ENCODE data around the gene PCBP3. TPM values are rescaled to one million over a fixed set of nuclear protein-coding genes. Genes with fewer than 3 reads are reported as not detected.

The PCBP3 gene
- total and polyA plus RNA-seq, 10 of the 15 experiments (the other 5 are each of a cell fraction or from before 2014, with no cell fraction given), result 0.09 to 1.3 (median 0.46) TPM; not detected in 3

GRCh38 chr21:45805321-45805720, 161.8 kb downstream of the PCBP3 start:
- SMC1A ChIA-PET (ENCODE audit: uncharacterized antibody, unreplicated experiment), result interaction anchor here (1.3 kb wide), 1 partner anchor 249 kb away, joined by 3 read pairs; no protein-coding TSS in a partner anchor
- BruUV-seq (replicated peaks), result no TSS peak
- H3K36me3 ChIP-seq (ENCODE audit: control insufficient read depth in 2 of 2, insufficient read depth in 2 of 2, low read length in 1 of 2), result no peaks in the 10 kb centered on the region
- FAIRE-seq (no peak), DNase-seq (ENCODE audit: low read depth, low spot score) (no peak), ATAC-seq (no peak)
- H3K4me3 ChIP-seq, result no peak overlapping the region
- CTCF ChIA-PET, result interaction anchor here (0.7 kb wide), 1 partner anchor 75 kb away, joined by 3 read pairs; no protein-coding TSS in a partner anchor
- H3K9ac ChIP-seq (ENCODE audit: control insufficient read depth, insufficient read depth, low read length), result no peak overlapping the region
- H3K9me3 ChIP-seq (replicated peaks; ENCODE audit: control insufficient read depth, insufficient read depth, low read length), result no peaks in the 10 kb centered on the region
- in situ Hi-C loops (cut with MboI) (loop anchor here (25.0 kb wide), 1 partner anchor 343 kb away; no protein-coding TSS in a partner anchor), intact Hi-C loops (cut with micrococcal nuclease; ENCODE audit: unreplicated experiment) (no loop called here)
- H2AFZ ChIP-seq (ENCODE audit: control insufficient read depth, low read depth, low read length), result no peak overlapping the region
- TF ChIP-seq NR2C1 (IDR thresholded peaks at IDR 0.05), result no peak
- no peak for TF ChIP-seq POLR2A (IDR thresholded peaks at IDR 0.05; ENCODE audit: low read depth, low read length)
- TF ChIP-seq CEBPB (IDR thresholded peaks at IDR 0.05; ENCODE audit: borderline replicate concordance in 1 of 2, low read depth in 2 of 2, low read length in 2 of 2), result no peak
- TF ChIP-seq ESRRA (IDR thresholded peaks at IDR 0.05; ENCODE audit: low read length), result no peak
- no peak for TF ChIP-seq CHD2 (IDR thresholded peaks at IDR 0.05; ENCODE audit: borderline replicate concordance, low read depth, low read length)
- no peak for TF ChIP-seq EED (IDR thresholded peaks at IDR 0.05; ENCODE audit: low read depth)
- no peak for TF ChIP-seq HDGF (IDR thresholded peaks at IDR 0.05)
- no peak for TF ChIP-seq RAD21 (IDR thresholded peaks at IDR 0.05; ENCODE audit: insufficient read depth, low read depth, low read length)
- TF ChIP-seq RB1 (IDR thresholded peaks at IDR 0.05; ENCODE audit: borderline replicate concordance), result no peak
- TF ChIP-seq NKRF (conservative IDR thresholded peaks at IDR 0.05), result no peak
- TF ChIP-seq CUX1 (IDR thresholded peaks at IDR 0.05; ENCODE audit: insufficient replicate concordance, low read depth, low read length), result no peak
- no peak for TF ChIP-seq MLLT1 (IDR thresholded peaks at IDR 0.05)
- TF ChIP-seq BRCA1 (IDR thresholded peaks at IDR 0.05; ENCODE audit: low read depth, low read length), result no peak
- H3K79me2 ChIP-seq (ENCODE audit: control insufficient read depth, insufficient read depth, low read length), result no peaks in the 10 kb centered on the region
- H4K20me1 ChIP-seq (ENCODE audit: control insufficient read depth, insufficient read depth), result no peaks in the 10 kb centered on the region; the same call in 1 of the 2 replicates
- RAD21 ChIA-PET (ENCODE audit: unreplicated experiment), result no interaction called here
- H3K4me1 ChIP-seq (ENCODE audit: control insufficient read depth, insufficient read depth, low read length), result no peaks in the 10 kb centered on the region
- WGBS (ENCODE audit: insufficient coverage, insufficient replicate concordance, low lambda C conversion rate, missing lambda C conversion rate), result 27% methylated on average over 6 of the region's 6 CpGs
- H3K27ac ChIP-seq (ENCODE audit: control insufficient read depth, insufficient read depth), result no peak overlapping the region
- POLR2A ChIA-PET, result no interaction called here
- H3K4me2 ChIP-seq (ENCODE audit: control insufficient read depth, insufficient read depth), result no peak overlapping the region
- H3K27me3 ChIP-seq (replicated peaks in 1 of 2; ENCODE audit: control insufficient read depth in 2 of 2, insufficient read depth in 2 of 2, low read length in 1 of 2), result no peaks in the 10 kb centered on the region

All from GM12878 (cell line).